ENCODE results near the gene FBP1. TPM values are rescaled to one million over a fixed set of nuclear protein-coding genes. Genes with fewer than 3 reads are reported as not detected.

Gene FBP1
- total RNA-seq, 1 experiment from 2014 or later = 1.9 TPM

- peaks cover 6% of the 10 kb centered on the region; the same call in 1 of the 2 replicates for H3K27me3 Mint-ChIP-seq (ENCODE audit: low read depth)
- no peaks in the 10 kb centered on the region for H3K4me1 Mint-ChIP-seq
- no peaks in the 10 kb centered on the region; the same call in 1 of the 2 replicates for H3K79me2 ChIP-seq (ENCODE audit: insufficient read depth, low read length)
- no peak overlapping the region for H3K56ac ChIP-seq (ENCODE audit: insufficient read length, low read depth, low read length)
- no peak overlapping the region for H3K27ac ChIP-seq (ENCODE audit: insufficient read length, low read depth, low read length)
- no peak overlapping the region for H2AFZ ChIP-seq (ENCODE audit: low read length)
- no peak overlapping the region for H3T11ph ChIP-seq (ENCODE audit: low read length)
- no peak overlapping the region for H3K4ac ChIP-seq (ENCODE audit: low read depth, low read length)
- H4K8ac ChIP-seq (replicated peaks; ENCODE audit: insufficient read length, low read depth, low read length) = no peak overlapping the region
- H4K20me1 ChIP-seq (ENCODE audit: control insufficient read depth, insufficient read depth, insufficient read length) = no peaks in the 10 kb centered on the region
- no peak overlapping the region for H2BK120ac ChIP-seq (ENCODE audit: low read depth, low read length, poor library complexity, severe bottlenecking)
- H3K9me3 Mint-ChIP-seq = no peaks in the 10 kb centered on the region
- no peak for DNase-seq
- H3K79me1 ChIP-seq (ENCODE audit: insufficient read depth, low read depth, low read length, poor library complexity, severe bottlenecking) = no peaks in the 10 kb centered on the region
- no peak overlapping the region for H3K4me3 Mint-ChIP-seq
- H3K36me3 Mint-ChIP-seq (ENCODE audit: insufficient read depth in 1 of 3, low read depth in 3 of 3) = peaks cover 0 to 3% (median 0%) of the 10 kb centered on the region in 3 experiments; a peak in 2 of 7 replicates
- H4K5ac ChIP-seq (ENCODE audit: insufficient read length, low read depth, low read length) = no peak overlapping the region
- no peak overlapping the region for H3K14ac ChIP-seq (ENCODE audit: insufficient read depth, low read length)
- H3K23ac ChIP-seq (ENCODE audit: insufficient read length, low read depth, low read length) = no peak overlapping the region
- no peak overlapping the region for H3K18ac ChIP-seq (ENCODE audit: insufficient read length, low read depth, low read length)
- no peaks in the 10 kb centered on the region for H3K9me3 ChIP-seq (ENCODE audit: control insufficient read depth, low read depth, low read length)
- no CpG with 5 or more reads among the region's 4 CpGs for WGBS (ENCODE audit: extremely low coverage, insufficient read length, low lambda C conversion rate)
- H3K4me1 ChIP-seq (ENCODE audit: insufficient read depth, low read length) = no peaks in the 10 kb centered on the region
- H2BK12ac ChIP-seq (ENCODE audit: insufficient read length, low read depth, low read length) = no peak overlapping the region
- no peak overlapping the region; a peak in 1 of 7 replicates for H3K27ac Mint-ChIP-seq
- H3K9ac ChIP-seq (ENCODE audit: extremely low read depth, insufficient read length, low read length) = no peak overlapping the region
- H2AK5ac ChIP-seq (ENCODE audit: insufficient read length, low read length) = no peak overlapping the region
- H4K91ac ChIP-seq (ENCODE audit: insufficient read length, low read depth, low read length) = no peak overlapping the region
- no peak for TF ChIP-seq CTCF (conservative IDR thresholded peaks at IDR 0.05)
- no peak overlapping the region for H2BK5ac ChIP-seq (ENCODE audit: insufficient read length, low read length)
- H2BK15ac ChIP-seq (ENCODE audit: low read depth, low read length) = no peak overlapping the region
- no peaks in the 10 kb centered on the region for H3K23me2 ChIP-seq (ENCODE audit: insufficient read length, low read depth, low read length, poor library complexity, severe bottlenecking)
- H3K4me2 ChIP-seq (ENCODE audit: insufficient read depth, insufficient read length, low read length) = no peak overlapping the region
- no peak overlapping the region for H2BK20ac ChIP-seq (ENCODE audit: low read depth, low read length, poor library complexity, severe bottlenecking)
- no peaks in the 10 kb centered on the region for H3K27me3 ChIP-seq (ENCODE audit: insufficient read depth, low read length)
These were observed 20.3 kb downstream of the FBP1 start for GRCh38 chr9:94619026-94619425.

Data from H9 (cell line).